Measurements from ENCODE around the gene METTL15.

- TF ChIP-seq, protein P1, sequence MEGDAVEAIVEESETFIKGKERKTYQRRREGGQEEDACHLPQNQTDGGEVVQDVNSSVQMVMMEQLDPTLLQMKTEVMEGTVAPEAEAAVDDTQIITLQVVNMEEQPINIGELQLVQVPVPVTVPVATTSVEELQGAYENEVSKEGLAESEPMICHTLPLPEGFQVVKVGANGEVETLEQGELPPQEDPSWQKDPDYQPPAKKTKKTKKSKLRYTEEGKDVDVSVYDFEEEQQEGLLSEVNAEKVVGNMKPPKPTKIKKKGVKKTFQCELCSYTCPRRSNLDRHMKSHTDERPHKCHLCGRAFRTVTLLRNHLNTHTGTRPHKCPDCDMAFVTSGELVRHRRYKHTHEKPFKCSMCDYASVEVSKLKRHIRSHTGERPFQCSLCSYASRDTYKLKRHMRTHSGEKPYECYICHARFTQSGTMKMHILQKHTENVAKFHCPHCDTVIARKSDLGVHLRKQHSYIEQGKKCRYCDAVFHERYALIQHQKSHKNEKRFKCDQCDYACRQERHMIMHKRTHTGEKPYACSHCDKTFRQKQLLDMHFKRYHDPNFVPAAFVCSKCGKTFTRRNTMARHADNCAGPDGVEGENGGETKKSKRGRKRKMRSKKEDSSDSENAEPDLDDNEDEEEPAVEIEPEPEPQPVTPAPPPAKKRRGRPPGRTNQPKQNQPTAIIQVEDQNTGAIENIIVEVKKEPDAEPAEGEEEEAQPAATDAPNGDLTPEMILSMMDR (IDR thresholded peaks at IDR 0.05; ENCODE audit: low read depth, low read length), result no peak
- no peak for TF ChIP-seq MAX (IDR thresholded peaks at IDR 0.05; ENCODE audit: low read depth, low read length)
Observed at GRCh38 chr11:28152743-28153142, 44.6 kb downstream of the METTL15 start.
